Upper lobe of left lung (tissue), 6 donors: ENCODE data around the gene C20orf204. TPM values are rescaled to one million over a fixed set of nuclear protein-coding genes. Genes with fewer than 3 reads are reported as not detected.

ENCODE experiments used
- ATAC-seq, 2 donors: fragments of 200-7000 bp; cut with Tn5 transposase; one replicate each; pipeline ENCODE4 v1.9.1; 2022; ENCODE audit warnings: mild to moderate bottlenecking in 2 of 2, moderate library complexity in 2 of 2; ENCODE audit not compliant: low FRiP score in 2 of 2
- DNase-seq, 2 donors: peaks; one replicate each; pipeline ENCODE4 v3.0.0-alpha.2; 2019 to 2020
- H3K27ac ChIP-seq, 4 donors: fragments of 200-600 bp; sonication (generic); one replicate each; pipeline ENCODE4 v1.5.1; 2016 to 2019
- H3K27me3 ChIP-seq, 4 donors: fragments of 200-600 bp; sonication (generic); one replicate each; pipeline ENCODE4 v1.5.1; 2017 to 2019
- H3K36me3 ChIP-seq, 4 donors: fragments of 200-600 bp; sonication (generic); one replicate each; pipeline ENCODE4 v1.5.1; 2016 to 2019
- H3K4me1 ChIP-seq, 4 donors: fragments of 200-600 bp; sonication (generic); one replicate each; pipeline ENCODE4 v1.5.1; 2018 to 2019
- H3K4me3 ChIP-seq, 4 donors: fragments of 200-600 bp; sonication (generic); one replicate each; pipeline ENCODE4 v1.5.1; 2017 to 2019; ENCODE audit warnings: mild to moderate bottlenecking in 2 of 4, moderate library complexity in 1 of 4
- H3K9me3 ChIP-seq, 4 donors: fragments of 200-600 bp; sonication (generic); one replicate each; pipeline ENCODE4 v1.5.1; 2018 to 2019
- CTCF ChIP-seq, 6 experiments: fragments of 450-650 bp in 4 of 6; fragments of 200-600 bp in 2 of 6; sonication (generic) in 2 of 6; IDR thresholded peaks; one replicate each; pipeline ENCODE4 v1.5.1; 2016 to 2019; ENCODE audit warnings: antibody characterized with exemption in 6 of 6
- EP300 ChIP-seq, 4 donors: sonication (generic); formaldehyde crosslinking; IDR thresholded peaks; one replicate each; pipeline ENCODE4 v1.5.1; 2017; ENCODE audit warnings: antibody characterized with exemption in 4 of 4, control low read depth in 2 of 4
- POLR2A ChIP-seq, 4 donors: fragments of 450-650 bp; IDR thresholded peaks; one replicate each; pipeline ENCODE4 v1.5.1; 2016 to 2017; ENCODE audit warnings: antibody characterized with exemption in 4 of 4, mild to moderate bottlenecking in 2 of 4
- POLR2AphosphoS5 ChIP-seq, 2 donors: sonication (generic); formaldehyde crosslinking; IDR thresholded peaks; one replicate each; pipeline ENCODE4 v1.5.1; 2017; ENCODE audit warnings: antibody characterized with exemption in 2 of 2
- WGBS, 2 donors: methylation state at CpG; one replicate each; pipeline ENCODE4 v1.1.5; 2017 to 2018; 5-methylcytosine and 5-hydroxymethylcytosine counted together
- total RNA-seq, 6 donors: library from RNA; depleted of rRNA in 4 of 6; stranded (reverse); fragments of >200 nt in 4 of 6; gene quantifications; one replicate each; pipeline versions ENCODE4 v1.1.0 to v1.2.1, GENCODE V29; 2016 to 2021
- donor health status: DM: no; HTN: no; CAD: no; lungs with moderate emphysema.
- donor health status: DM: no; HTN: yes; CAD: no; lungs with severe emphysema.

The C20orf204 gene
- total RNA-seq, 6 donors from 2014 or later = 0.44 to 2.3 (median 1.7) TPM

GRCh38 chr20:64005394-64005793, 30.6 kb upstream of the C20orf204 start:
- Histone ChIP-seq H3K27me3 (no peaks in the 10 kb centered on the region), H3K9me3 (no peaks in the 10 kb centered on the region), H3K4me3 (no peak overlapping the region), H3K4me1 (peaks cover 0 to 12% (median 7%) of the 10 kb centered on the region in 4 donors), H3K27ac (no peak overlapping the region), H3K36me3 (peaks cover 22 to 95% (median 68%) of the 10 kb centered on the region in 4 donors)
- TF ChIP-seq POLR2AphosphoS5 (IDR thresholded peaks at IDR 0.05) (no peak), CTCF (IDR thresholded peaks at IDR 0.05) (no peak), EP300 (IDR thresholded peaks at IDR 0.05) (no peak), POLR2A (IDR thresholded peaks at IDR 0.05) (no peak)
- ATAC-seq (no peak), DNase-seq (no peak)
- 74 to 80% methylated on average over 6 of the region's 6 CpGs for WGBS, 2 donors

GRCh38 chr20:64006490-64006889, 29.5 kb upstream of the C20orf204 start:
- TF ChIP-seq CTCF (IDR thresholded peaks at IDR 0.05) = no peak
- Histone ChIP-seq H3K27me3 (no peaks in the 10 kb centered on the region), H3K36me3 (peaks cover 27 to 95% (median 68%) of the 10 kb centered on the region in 4 donors), H3K27ac (no peak overlapping the region), H3K4me3 (no peak overlapping the region), H3K4me1 (peaks cover 0 to 12% (median 7%) of the 10 kb centered on the region in 4 donors), H3K9me3 (no peaks in the 10 kb centered on the region)
- 81 to 90% methylated on average over 9 to 10 of the region's 10 CpGs for WGBS, 2 donors
- ATAC-seq (no peak), DNase-seq (no peak)

- ATAC-seq (no peak), DNase-seq (no peak)
- Histone ChIP-seq H3K9me3 (no peaks in the 10 kb centered on the region), H3K4me3 (no peak overlapping the region), H3K27me3 (no peaks in the 10 kb centered on the region), H3K36me3 (peaks cover 28 to 92% (median 65%) of the 10 kb centered on the region in 4 donors), H3K27ac (no peak overlapping the region), H3K4me1 (peaks cover 0 to 12% (median 7%) of the 10 kb centered on the region in 4 donors)
- 97 to 98% methylated on average over 3 of the region's 3 CpGs for WGBS, 2 donors
- TF ChIP-seq POLR2A (IDR thresholded peaks at IDR 0.05) = no peak
Measured at GRCh38 chr20:64006902-64007301, 29.1 kb upstream of the C20orf204 start.

GRCh38 chr20:64009811-64010387, 26.1 kb upstream of the C20orf204 start:
- Histone ChIP-seq H3K4me1 (no peaks in the 10 kb centered on the region), H3K9me3 (no peaks in the 10 kb centered on the region), H3K27me3 (no peaks in the 10 kb centered on the region), H3K36me3 (peaks cover 22 to 86% (median 51%) of the 10 kb centered on the region in 4 donors), H3K4me3 (no peak overlapping the region), H3K27ac (no peak overlapping the region)
- 84 to 90% methylated on average over 12 to 13 of the region's 13 CpGs for WGBS, 2 donors
- DNase-seq (no peak), ATAC-seq (no peak)
- no peak for TF ChIP-seq CTCF (IDR thresholded peaks at IDR 0.05)
- no peak for TF ChIP-seq EP300 (IDR thresholded peaks at IDR 0.05)
- TF ChIP-seq POLR2A (IDR thresholded peaks at IDR 0.05) = no peak
- TF ChIP-seq POLR2AphosphoS5 (IDR thresholded peaks at IDR 0.05) = no peak

GRCh38 chr20:64010711-64011237, 25.2 kb upstream of the C20orf204 start:
- H3K27ac ChIP-seq = no peak overlapping the region
- H3K4me3 ChIP-seq = no peak overlapping the region
- DNase-seq = no peak
- 87 to 91% methylated on average over 8 of the region's 8 CpGs for WGBS, 2 donors
- no peak for ATAC-seq
- no peaks in the 10 kb centered on the region for H3K27me3 ChIP-seq
- TF ChIP-seq CTCF (IDR thresholded peaks at IDR 0.05) = no peak
- no peak for TF ChIP-seq EP300 (IDR thresholded peaks at IDR 0.05)
- no peaks in the 10 kb centered on the region for H3K4me1 ChIP-seq
- H3K36me3 ChIP-seq = peaks cover 24 to 86% (median 52%) of the 10 kb centered on the region in 4 donors
- no peaks in the 10 kb centered on the region for H3K9me3 ChIP-seq
